ENCODE data around the gene UGT2A2.

UGT2A2 gene

GRCh38 chr4:69568787-69569186, 70.7 kb downstream of the UGT2A2 start:
- DNase-seq = no peak

DNA sequence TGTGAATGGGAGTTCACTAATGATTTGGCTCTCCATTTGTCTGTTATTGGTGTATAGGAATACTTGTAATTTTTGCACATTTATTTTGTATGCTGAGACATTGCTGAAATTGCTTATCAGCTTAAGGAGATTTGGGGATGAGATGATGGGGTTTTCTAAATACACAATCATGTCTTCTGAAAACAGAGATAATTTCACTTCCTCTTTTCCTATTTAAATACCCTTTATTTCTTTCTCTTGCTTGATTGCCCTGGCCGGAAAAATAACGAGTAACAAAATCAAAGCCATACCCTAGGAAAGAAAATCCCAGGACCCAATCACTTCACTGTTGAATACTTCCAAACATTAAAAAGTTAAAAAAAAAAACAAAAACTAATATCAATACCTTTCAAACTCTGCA, 76.0 kb downstream of the UGT2A2 start:
- no peak for DNase-seq

GRCh38 chr4:69549651-69550050, 89.8 kb downstream of the UGT2A2 start:
- DNase-seq = no peak

GRCh38 chr4:69546134-69546765, 93.2 kb downstream of the UGT2A2 start:
- no peak for DNase-seq

Measured in CD4-positive, alpha-beta T cell treated with Interleukin-15 for 1 hour (primary cell).